Pulmonary artery endothelial cell (primary cell): ENCODE results near the gene TSTD1. TPM values are rescaled to one million over a fixed set of nuclear protein-coding genes. Genes with fewer than 3 reads are reported as not detected.
A peak's percentile ranks its signal among the peaks of the same experiment; 100 is the strongest.
"Not testable (repeated sequence)": the region's sequence is repeated elsewhere in the genome, so short reads cannot be mapped to it uniquely, and the experiment has no call there.

Source experiments
- DNase-seq: peaks from one replicate; pipeline ENCODE4 v3.0.0-alpha.2; 2011; ENCODE audit warnings: low read depth, low spot score
- total RNA-seq: library from RNA; depleted of rRNA; stranded (reverse); fragments of >200 nt; gene quantifications from 2 replicates; pipeline ENCODE4 v1.2.3, GENCODE V29; 2014

The TSTD1 gene
- total RNA-seq, 1 donor from 2014 or later: 44.2 TPM

- DNase-seq: no peak
Observed at GRCh38 chr1:161037661-161038522, 872 bp downstream of the TSTD1 start.

- DNase-seq: no peak
Observed at GRCh38 chr1:161033751-161034150, 5.0 kb downstream of the TSTD1 start.

GRCh38 chr1:161032409-161032808 lies 6.4 kb downstream of the TSTD1 start:
- no peak for DNase-seq

GRCh38 chr1:161031874-161032273 lies 6.9 kb downstream of the TSTD1 start:
- no peak for DNase-seq

- DNase-seq: not testable (repeated sequence)
Observed at GRCh38 chr1:161029466-161029865, 9.3 kb downstream of the TSTD1 start.

GRCh38 chr1:161026954-161027353 lies 11.8 kb downstream of the TSTD1 start:
- DNase-seq: not testable (repeated sequence)

GRCh38 chr1:161022432-161022831 lies 16.3 kb downstream of the TSTD1 start:
- DNase-seq: not testable (repeated sequence)

- no peak for DNase-seq
Observed at GRCh38 chr1:161021970-161022353, 16.8 kb downstream of the TSTD1 start.

- DNase-seq: no peak
Observed at GRCh38 chr1:161021165-161021969, 17.4 kb downstream of the TSTD1 start.

- DNase-seq: no peak
Observed at GRCh38 chr1:161020509-161021164, 18.1 kb downstream of the TSTD1 start, which contains the start of gene F11R. Gene F11R, minus strand, starts transcription at chr1:161021152. Its CDS starts 79 bp downstream, at chr1:161021073.

GRCh38 chr1:161019751-161020495 lies 18.8 kb downstream of the TSTD1 start:
- no peak for DNase-seq

- DNase-seq: not testable (repeated sequence)
Observed at GRCh38 chr1:161019111-161019660, 19.6 kb downstream of the TSTD1 start.

GRCh38 chr1:161018631-161018930 lies 20.2 kb downstream of the TSTD1 start:
- no peak for DNase-seq

GRCh38 chr1:161017756-161018630 lies 20.8 kb downstream of the TSTD1 start:
- DNase-seq: no peak

GRCh38 chr1:161017181-161017580 lies 21.6 kb downstream of the TSTD1 start:
- not testable (repeated sequence) for DNase-seq

GRCh38 chr1:161016683-161017082 lies 22.1 kb downstream of the TSTD1 start:
- DNase-seq: not testable (repeated sequence)

GRCh38 chr1:161013488-161014230 lies 25.1 kb downstream of the TSTD1 start:
- peak; percentile 100 for DNase-seq

GRCh38 chr1:161013131-161013487 lies 25.7 kb downstream of the TSTD1 start:
- DNase-seq: no peak

GRCh38 chr1:161012420-161012819 lies 26.3 kb downstream of the TSTD1 start:
- DNase-seq: no peak
